Hepatocyte (in vitro differentiated cells): ENCODE measurements around the gene PI4KA. TPM values are rescaled to one million over a fixed set of nuclear protein-coding genes. Genes with fewer than 3 reads are reported as not detected.

Experiments used
- DNase-seq: peaks from one replicate; pipeline ENCODE4 v3.0.0-alpha.2; 2016; ENCODE audit warnings: low spot score
- H2AFZ ChIP-seq: fragments of 200-600 bp; sonication (generic); 2 replicates; pipeline ENCODE4 v1.6.0; 2016; ENCODE audit warnings: antibody characterized with exemption, mild to moderate bottlenecking
- H3K27ac ChIP-seq: fragments of 200-600 bp; sonication (generic); 2 replicates; pipeline ENCODE4 v1.5.1; 2016; ENCODE audit warnings: mild to moderate bottlenecking
- H3K27me3 ChIP-seq: fragments of 200-600 bp; sonication (generic); 2 replicates; pipeline ENCODE4 v1.6.1; 2016
- H3K36me3 ChIP-seq: fragments of 200-600 bp; sonication (generic); replicated peaks from 2 replicates; pipeline ENCODE4 v1.5.1; 2016; ENCODE audit warnings: low read depth; ENCODE audit not compliant: insufficient read depth
- H3K4me1 ChIP-seq: fragments of 200-600 bp; sonication (generic); 2 replicates; pipeline ENCODE4 v1.5.1; 2016; ENCODE audit warnings: mild to moderate bottlenecking, moderate library complexity; ENCODE audit not compliant: insufficient read depth
- H3K4me2 ChIP-seq: fragments of 200-600 bp; sonication (generic); 2 replicates; pipeline ENCODE4 v1.6.0; 2016
- H3K4me3 ChIP-seq: fragments of 200-600 bp; sonication (generic); 2 replicates; pipeline ENCODE4 v1.5.1; 2016; ENCODE audit warnings: mild to moderate bottlenecking
- H3K79me2 ChIP-seq: fragments of 200-600 bp; sonication (generic); 2 replicates; pipeline ENCODE4 v1.6.0; 2017; ENCODE audit warnings: mild to moderate bottlenecking
- H3K9me2 ChIP-seq: fragments of 200-600 bp; sonication (generic); replicated peaks from 2 replicates; pipeline ENCODE4 v1.6.0; 2017; ENCODE audit warnings: mild to moderate bottlenecking; ENCODE audit not compliant: insufficient read depth
- H3K9me3 ChIP-seq: fragments of 200-600 bp; sonication (generic); 2 replicates; pipeline ENCODE4 v1.5.1; 2016; ENCODE audit warnings: low read depth, mild to moderate bottlenecking
- H4K20me1 ChIP-seq: fragments of 200-600 bp; sonication (generic); 2 replicates; pipeline ENCODE4 v1.6.0; 2016; ENCODE audit warnings: mild to moderate bottlenecking; ENCODE audit not compliant: insufficient read depth, poor library complexity, severe bottlenecking
- CTCF ChIP-seq: fragments of 200-600 bp; sonication (generic); IDR thresholded peaks from 2 replicates; pipeline ENCODE4 v1.5.1; 2016; ENCODE audit warnings: antibody characterized with exemption, mild to moderate bottlenecking; ENCODE audit not compliant: poor library complexity
- EZH2 ChIP-seq: fragments of 200-600 bp; sonication (generic); IDR thresholded peaks from 2 replicates; pipeline ENCODE4 v1.6.1; 2016; ENCODE audit warnings: antibody characterized with exemption, mild to moderate bottlenecking, borderline replicate concordance
- EZH2phosphoT487 ChIP-seq: fragments of 200-600 bp; sonication (generic); IDR thresholded peaks from one replicate; pipeline ENCODE4 v1.6.1; 2018; ENCODE audit warnings: antibody characterized with exemption, mild to moderate bottlenecking, low read depth, moderate library complexity; ENCODE audit not compliant: unreplicated experiment, severe bottlenecking
- WGBS: methylation state at CpG from one replicate; pipeline ENCODE4 v1.1.6; 2016; ENCODE audit warnings: low lambda C conversion rate; ENCODE audit errors: missing lambda C conversion rate; 5-methylcytosine and 5-hydroxymethylcytosine counted together
- polyA plus RNA-seq: library from polyadenylated mRNA; unstranded; fragments of >200 nt; fragmentation: Nextera tagmentation; extraction: Ambion mirVana; gene quantifications from 2 replicates; pipeline ENCODE4 v1.2.1, GENCODE V29; 2016
- total RNA-seq: library from RNA; depleted of rRNA; stranded (reverse); fragments of >200 nt; gene quantifications from 2 replicates; pipeline ENCODE4 v1.2.3, GENCODE V29; 2014

The PI4KA gene
- total and polyA plus RNA-seq, 2 experiments from 2014 or later, result 59.1 to 75.7 TPM

GRCh38 chr22:20657963-20658362, 200.6 kb downstream of the PI4KA start:
- no peaks in the 10 kb centered on the region for H3K4me1 ChIP-seq
- no peak for TF ChIP-seq EZH2phosphoT487
- no peak for TF ChIP-seq CTCF
- no peak for TF ChIP-seq EZH2
- no peak overlapping the region for H3K27ac ChIP-seq
- no peak for DNase-seq
- no peaks in the 10 kb centered on the region for H3K9me2 ChIP-seq
- no peak overlapping the region for H3K4me2 ChIP-seq
- WGBS, result 89% methylated on average over 2 of the region's 5 CpGs
- H4K20me1 ChIP-seq, result no peaks in the 10 kb centered on the region
- no peak overlapping the region for H2AFZ ChIP-seq
- no peak overlapping the region for H3K4me3 ChIP-seq
- H3K27me3 ChIP-seq, result peaks cover 10% of the 10 kb centered on the region
- no peaks in the 10 kb centered on the region for H3K79me2 ChIP-seq
- no peaks in the 10 kb centered on the region for H3K9me3 ChIP-seq
- no peaks in the 10 kb centered on the region for H3K36me3 ChIP-seq

Other genes starting within 250 kb of the PI4KA start
- 50.9 and 58.2 TPM in 2 replicates for gene SERPIND1, start 84.7 kb downstream of the PI4KA start, total RNA-seq
- gene SERPIND1, start 84.7 kb downstream of the PI4KA start, polyA plus RNA-seq, result 30.4 and 56.8 TPM in 2 replicates
- gene SNAP29, start 196 bp upstream of the PI4KA start, total RNA-seq, result 14.5 and 15.7 TPM in 2 replicates
- 34.3 and 41.0 TPM in 2 replicates for gene SNAP29, start 196 bp upstream of the PI4KA start, polyA plus RNA-seq
- gene CRKL, start 58.6 kb upstream of the PI4KA start, total RNA-seq, result 46.5 and 49.2 TPM in 2 replicates
- 30.7 and 31.8 TPM in 2 replicates for gene CRKL, start 58.6 kb upstream of the PI4KA start, polyA plus RNA-seq
- 1.3 and 3.1 TPM in 2 replicates for gene AIFM3, start 108.4 kb upstream of the PI4KA start, total RNA-seq
- gene AIFM3, start 108.4 kb upstream of the PI4KA start, polyA plus RNA-seq, result 1.7 and 2.1 TPM in 2 replicates
- gene LZTR1, start 123.5 kb upstream of the PI4KA start, total RNA-seq, result 28.1 and 41.3 TPM in 2 replicates
- gene LZTR1, start 123.5 kb upstream of the PI4KA start, polyA plus RNA-seq, result 50.4 and 65.4 TPM in 2 replicates
- 26.2 and 38.4 TPM in 2 replicates for gene THAP7, start 143.3 kb upstream of the PI4KA start, total RNA-seq
- gene THAP7, start 143.3 kb upstream of the PI4KA start, polyA plus RNA-seq, result 40.5 and 41.2 TPM in 2 replicates
- gene P2RX6, start 156.4 kb upstream of the PI4KA start, total RNA-seq, result 3.3 and 14.4 TPM in 2 replicates
- gene P2RX6, start 156.4 kb upstream of the PI4KA start, polyA plus RNA-seq, result 8.0 and 12.9 TPM in 2 replicates
- gene SLC7A4, start 173.8 kb upstream of the PI4KA start, total RNA-seq, result 89.9 and 140 TPM in 2 replicates
- 494 and 496 TPM in 2 replicates for gene SLC7A4, start 173.8 kb upstream of the PI4KA start, polyA plus RNA-seq
- 0.20 TPM in 1 of 2 replicates, not detected in the other for gene LRRC74B, start 187.1 kb upstream of the PI4KA start, total RNA-seq
- gene LRRC74B, start 187.1 kb upstream of the PI4KA start, polyA plus RNA-seq, result 0.51 and 0.52 TPM in 2 replicates